RWPE2 (cell line): ENCODE data around the gene UCK2.

Source experiments
- ATAC-seq: fragments of 200-7000 bp; cut with Tn5 transposase; 3 replicates; pipeline ENCODE4 v1.9.1; 2021; ENCODE audit warnings: low read depth
- DNase-seq: peaks from one replicate; pipeline ENCODE4 v3.0.0-alpha.2; 2020; ENCODE audit warnings: low spot score
- H3K27ac ChIP-seq: fragments of 450-650 bp; 2 replicates; pipeline ENCODE4 v1.5.1; 2017; ENCODE audit warnings: mild to moderate bottlenecking; ENCODE audit not compliant: poor library complexity, severe bottlenecking
- H3K27me3 ChIP-seq: fragments of 250-450 bp; sonication (Bioruptor Pico); 2 replicates; pipeline ENCODE4 v1.5.1; 2021; ENCODE audit warnings: mild to moderate bottlenecking, moderate library complexity; ENCODE audit not compliant: insufficient read depth, poor library complexity, severe bottlenecking
- H3K36me3 ChIP-seq: fragments of 250-450 bp; sonication (Bioruptor Pico); 2 replicates; pipeline ENCODE4 v1.5.1; 2020; ENCODE audit warnings: low read depth, mild to moderate bottlenecking, moderate library complexity
- H3K4me1 ChIP-seq: fragments of 250-450 bp; sonication (Bioruptor Pico); 2 replicates; pipeline ENCODE4 v1.5.1; 2021; ENCODE audit warnings: mild to moderate bottlenecking, moderate library complexity; ENCODE audit not compliant: insufficient read depth, poor library complexity, severe bottlenecking
- H3K4me3 ChIP-seq: fragments of 250-450 bp; sonication (Bioruptor Pico); 2 replicates; pipeline ENCODE4 v1.5.1; 2021; ENCODE audit warnings: mild to moderate bottlenecking, moderate library complexity; ENCODE audit not compliant: severe bottlenecking
- H3K9me3 ChIP-seq: fragments of 250-450 bp; sonication (Bioruptor Pico); 2 replicates; pipeline ENCODE4 v1.5.1; 2021; ENCODE audit warnings: mild to moderate bottlenecking, moderate library complexity; ENCODE audit not compliant: severe bottlenecking
- TF ChIP-seq, protein P1 (sequence below): fragments of 450-650 bp; IDR thresholded peaks from one replicate; pipeline ENCODE4 v1.5.1; 2017; ENCODE audit warnings: mild to moderate bottlenecking, moderate library complexity; ENCODE audit not compliant: poor library complexity, severe bottlenecking

The UCK2 gene

DNA sequence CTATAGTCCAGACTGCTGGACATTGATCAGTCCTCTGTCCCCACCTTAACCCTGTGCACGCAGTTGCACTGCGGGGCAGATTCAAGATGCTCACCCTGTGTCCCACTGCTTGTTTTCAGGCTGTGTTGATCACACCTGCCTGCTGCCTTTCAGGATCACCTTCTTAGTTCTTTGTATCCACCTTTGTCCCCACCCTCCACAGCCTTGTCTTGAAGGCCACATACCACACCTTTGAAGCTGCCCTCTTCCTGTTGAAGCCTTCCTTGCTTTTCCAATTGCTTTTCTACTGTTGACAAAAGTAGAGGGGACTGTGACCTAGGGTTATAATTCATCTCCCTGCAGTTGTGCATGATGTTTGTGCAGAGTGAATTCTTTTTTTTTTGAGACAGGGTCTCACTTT is 32.7 kb downstream of the UCK2 start:
- no peak for DNase-seq
- Histone ChIP-seq H3K36me3 (no peaks in the 10 kb centered on the region), H3K4me1 (no peaks in the 10 kb centered on the region), H3K27me3 (no peaks in the 10 kb centered on the region), H3K9me3 (no peaks in the 10 kb centered on the region), H3K27ac (no peak overlapping the region), H3K4me3 (no peak overlapping the region)
- TF ChIP-seq, protein P1, sequence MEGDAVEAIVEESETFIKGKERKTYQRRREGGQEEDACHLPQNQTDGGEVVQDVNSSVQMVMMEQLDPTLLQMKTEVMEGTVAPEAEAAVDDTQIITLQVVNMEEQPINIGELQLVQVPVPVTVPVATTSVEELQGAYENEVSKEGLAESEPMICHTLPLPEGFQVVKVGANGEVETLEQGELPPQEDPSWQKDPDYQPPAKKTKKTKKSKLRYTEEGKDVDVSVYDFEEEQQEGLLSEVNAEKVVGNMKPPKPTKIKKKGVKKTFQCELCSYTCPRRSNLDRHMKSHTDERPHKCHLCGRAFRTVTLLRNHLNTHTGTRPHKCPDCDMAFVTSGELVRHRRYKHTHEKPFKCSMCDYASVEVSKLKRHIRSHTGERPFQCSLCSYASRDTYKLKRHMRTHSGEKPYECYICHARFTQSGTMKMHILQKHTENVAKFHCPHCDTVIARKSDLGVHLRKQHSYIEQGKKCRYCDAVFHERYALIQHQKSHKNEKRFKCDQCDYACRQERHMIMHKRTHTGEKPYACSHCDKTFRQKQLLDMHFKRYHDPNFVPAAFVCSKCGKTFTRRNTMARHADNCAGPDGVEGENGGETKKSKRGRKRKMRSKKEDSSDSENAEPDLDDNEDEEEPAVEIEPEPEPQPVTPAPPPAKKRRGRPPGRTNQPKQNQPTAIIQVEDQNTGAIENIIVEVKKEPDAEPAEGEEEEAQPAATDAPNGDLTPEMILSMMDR = no peak
- ATAC-seq = no peak

DNA sequence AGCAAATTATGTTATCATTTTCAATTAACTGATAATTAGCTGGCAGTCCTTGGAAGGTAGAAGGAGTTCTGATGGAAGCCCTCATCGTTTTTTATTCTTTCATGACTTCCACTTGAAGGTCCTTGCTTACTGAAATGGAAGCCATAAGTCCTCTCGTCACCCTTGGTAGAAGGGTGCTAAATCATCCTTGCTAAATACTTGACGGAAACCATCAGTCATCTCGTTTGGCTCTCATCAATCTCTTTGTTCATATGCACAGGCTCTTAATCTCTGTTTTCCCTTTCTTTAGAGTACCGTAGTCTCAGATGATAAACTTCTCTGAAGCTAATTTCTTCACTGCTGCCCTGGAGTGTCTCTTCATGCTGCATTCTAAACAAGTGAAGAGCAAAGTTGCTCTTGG is 34.5 kb downstream of the UCK2 start:
- Histone ChIP-seq H3K4me1 (no peaks in the 10 kb centered on the region), H3K36me3 (peaks cover 4% of the 10 kb centered on the region; the same call in 1 of the 2 replicates), H3K27me3 (no peaks in the 10 kb centered on the region), H3K27ac (no peak overlapping the region), H3K4me3 (no peak overlapping the region), H3K9me3 (no peaks in the 10 kb centered on the region)
- ATAC-seq = no peak
- TF ChIP-seq, protein P1 = no peak
- no peak for DNase-seq

DNA sequence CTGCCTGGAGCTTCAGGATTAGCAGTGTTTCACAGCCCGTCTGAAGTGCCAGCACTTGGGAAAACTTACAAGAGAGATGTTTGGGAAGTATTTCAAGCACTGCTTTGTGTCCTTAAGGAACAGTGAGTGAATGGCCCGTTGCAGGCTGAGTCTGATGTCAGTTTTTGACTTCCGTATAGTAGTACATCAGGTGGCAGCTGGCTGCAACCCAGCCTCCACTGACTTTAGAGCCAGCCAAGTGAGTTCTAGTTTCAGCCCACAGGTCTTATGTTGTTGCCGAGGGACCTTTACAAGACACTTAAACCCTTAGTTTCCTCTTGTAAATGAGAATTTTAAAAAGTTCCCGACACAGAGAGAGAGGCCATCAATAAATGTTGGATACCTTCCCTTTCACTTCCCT is 35.0 kb downstream of the UCK2 start:
- no peak for ATAC-seq
- peaks cover 4% of the 10 kb centered on the region; the same call in 1 of the 2 replicates for H3K36me3 ChIP-seq
- no peaks in the 10 kb centered on the region for H3K9me3 ChIP-seq
- no peak overlapping the region for H3K4me3 ChIP-seq
- TF ChIP-seq, protein P1 = no peak
- H3K27ac ChIP-seq = no peak overlapping the region
- DNase-seq = no peak
- H3K4me1 ChIP-seq = no peaks in the 10 kb centered on the region
- no peaks in the 10 kb centered on the region for H3K27me3 ChIP-seq

DNA sequence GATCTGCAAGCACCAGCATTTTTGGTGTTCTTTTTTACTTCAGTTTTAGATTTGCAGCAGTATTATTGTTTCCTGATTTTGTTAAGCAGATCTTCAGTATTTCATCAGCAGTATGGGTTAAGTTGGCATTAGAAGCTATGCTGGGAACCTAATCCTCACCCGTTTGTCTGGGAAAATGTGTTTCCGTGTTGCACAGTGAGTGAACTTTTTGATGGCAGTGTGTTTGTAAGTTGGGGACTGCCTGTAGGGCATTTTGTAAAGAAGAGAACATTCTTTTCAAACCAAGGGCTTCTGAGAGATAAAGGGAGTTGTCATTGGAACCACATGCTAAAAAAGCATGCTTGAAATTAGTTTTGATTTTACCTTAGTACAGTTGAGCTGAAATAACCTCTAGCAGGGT is 35.9 kb downstream of the UCK2 start:
- Histone ChIP-seq H3K27me3 (no peaks in the 10 kb centered on the region), H3K4me1 (no peaks in the 10 kb centered on the region), H3K9me3 (no peaks in the 10 kb centered on the region), H3K4me3 (no peak overlapping the region), H3K27ac (no peak overlapping the region), H3K36me3 (peaks cover 4% of the 10 kb centered on the region; the same call in 1 of the 2 replicates)
- ATAC-seq (no peak), DNase-seq (no peak)
- TF ChIP-seq, protein P1 = no peak

DNA sequence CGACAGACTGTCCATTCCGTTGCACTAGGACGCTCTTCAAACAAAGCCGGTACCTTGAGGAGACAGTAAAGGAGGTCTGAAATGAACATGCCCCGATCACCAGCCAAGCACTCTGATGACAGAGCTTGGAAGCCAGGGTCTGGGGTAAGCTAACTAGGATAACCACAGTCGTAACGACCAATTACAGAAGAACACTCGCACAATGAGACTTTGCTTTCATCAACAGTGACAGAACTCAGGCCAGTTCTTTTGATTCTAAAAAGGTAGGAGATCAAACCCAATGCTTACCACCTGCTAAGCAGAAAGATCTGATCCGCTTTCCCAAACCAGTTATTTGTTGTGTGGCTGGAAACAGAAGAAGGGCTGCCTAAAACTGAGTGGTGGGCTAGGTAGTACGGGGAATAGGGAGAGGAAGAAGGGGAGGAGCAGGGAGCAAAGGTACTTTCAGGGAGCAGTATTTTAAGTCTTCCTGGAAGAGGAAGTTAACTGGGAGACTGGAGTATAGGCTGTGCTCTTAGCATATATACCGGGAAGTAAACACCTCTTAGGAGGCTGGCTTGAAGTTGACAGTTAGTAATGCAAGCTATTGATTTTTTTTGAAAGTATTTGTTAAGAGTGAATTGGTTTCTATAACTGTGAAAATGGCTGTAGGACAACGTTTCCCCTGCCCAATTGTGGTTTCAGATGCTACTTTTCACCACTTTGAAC is 38.4 kb downstream of the UCK2 start:
- Histone ChIP-seq H3K36me3 (peaks cover 4% of the 10 kb centered on the region; the same call in 1 of the 2 replicates), H3K4me3 (no peak overlapping the region), H3K27ac (no peak overlapping the region), H3K4me1 (no peaks in the 10 kb centered on the region), H3K9me3 (no peaks in the 10 kb centered on the region), H3K27me3 (no peaks in the 10 kb centered on the region)
- DNase-seq (no peak), ATAC-seq (no peak)
- TF ChIP-seq, protein P1 = no peak
